GM06990 (cell line): ENCODE results near the gene PRSS2.
"Not testable (repeated sequence)": the region's sequence is repeated elsewhere in the genome, so short reads cannot be mapped to it uniquely, and the experiment has no call there.

Experiments
- DNase-seq: peaks from one replicate; pipeline ENCODE4 v3.0.0-alpha.2; 2011; ENCODE audit not compliant: insufficient read length; ENCODE audit errors: extremely low read depth
- H3K27me3 ChIP-seq: replicated peaks from 2 replicates; pipeline ENCODE4 v1.6.0; 2011; ENCODE audit warnings: low read length; ENCODE audit not compliant: control insufficient read depth, insufficient read depth
- H3K36me3 ChIP-seq: 2 replicates; pipeline ENCODE4 v1.5.1; 2011; ENCODE audit warnings: low read length; ENCODE audit not compliant: control insufficient read depth, insufficient read depth
- H3K4me3 ChIP-seq: replicated peaks from 2 replicates; pipeline ENCODE4 v1.5.1; 2011; ENCODE audit warnings: low read depth, mild to moderate bottlenecking, control low read depth, low read length
- CTCF ChIP-seq: IDR thresholded peaks from 2 replicates; pipeline ENCODE4 v1.5.1; 2011; ENCODE audit warnings: low read length, control low read depth, mild to moderate bottlenecking, inconsistent platforms; ENCODE audit not compliant: insufficient read depth, poor library complexity, severe bottlenecking

The PRSS2 gene

GRCh38 chr7:142759433-142759832 lies 11.3 kb upstream of the PRSS2 start:
- no peak for TF ChIP-seq CTCF
- H3K4me3 ChIP-seq: no peak overlapping the region
- no peaks in the 10 kb centered on the region for H3K36me3 ChIP-seq
- no peaks in the 10 kb centered on the region; the same call in 1 of the 2 replicates for H3K27me3 ChIP-seq
- no peak for DNase-seq

DNA sequence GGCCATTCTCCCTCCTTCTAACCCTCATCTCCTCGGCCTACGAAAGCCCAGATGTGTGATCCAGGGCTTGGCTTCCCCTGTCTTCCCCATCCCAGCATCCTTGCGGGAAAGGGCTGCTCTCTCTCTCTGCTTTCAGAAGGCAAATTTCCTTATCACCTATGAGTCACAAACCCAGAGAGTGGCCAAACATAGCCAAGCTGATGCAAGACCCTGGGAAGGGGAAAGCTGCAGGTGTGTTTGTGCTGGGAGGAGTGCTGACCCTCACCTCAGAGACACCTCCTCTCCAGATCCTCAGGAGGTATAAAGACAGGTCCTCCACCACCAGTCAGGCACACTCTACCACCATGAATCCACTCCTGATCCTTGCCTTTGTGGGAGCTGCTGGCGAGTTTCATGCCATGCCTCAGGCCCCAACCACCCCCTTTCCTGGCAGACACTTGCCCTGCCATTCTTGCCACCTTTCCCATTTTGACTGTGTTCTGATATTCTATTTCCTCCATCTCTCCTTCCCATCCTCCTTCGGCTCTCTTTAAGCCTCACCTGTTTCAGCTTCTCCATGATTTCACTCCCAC lies 10.6 kb upstream of the PRSS2 start:
- H3K4me3 ChIP-seq: no peak overlapping the region
- H3K36me3 ChIP-seq: no peaks in the 10 kb centered on the region
- TF ChIP-seq CTCF: no peak
- H3K27me3 ChIP-seq: no peaks in the 10 kb centered on the region; the same call in 1 of the 2 replicates
- DNase-seq: no peak

- H3K4me3 ChIP-seq, H3K27me3 ChIP-seq, DNase-seq, H3K36me3 ChIP-seq: not testable (repeated sequence)
Measured at GRCh38 chr7:142761606-142762005, 9.2 kb upstream of the PRSS2 start.

- no peak for DNase-seq
- Histone ChIP-seq H3K36me3 (no peaks in the 10 kb centered on the region), H3K27me3 (no peaks in the 10 kb centered on the region; the same call in 1 of the 2 replicates), H3K4me3 (no peak overlapping the region)
- TF ChIP-seq CTCF: no peak
Measured at GRCh38 chr7:142762104-142762503, 8.7 kb upstream of the PRSS2 start.

DNA sequence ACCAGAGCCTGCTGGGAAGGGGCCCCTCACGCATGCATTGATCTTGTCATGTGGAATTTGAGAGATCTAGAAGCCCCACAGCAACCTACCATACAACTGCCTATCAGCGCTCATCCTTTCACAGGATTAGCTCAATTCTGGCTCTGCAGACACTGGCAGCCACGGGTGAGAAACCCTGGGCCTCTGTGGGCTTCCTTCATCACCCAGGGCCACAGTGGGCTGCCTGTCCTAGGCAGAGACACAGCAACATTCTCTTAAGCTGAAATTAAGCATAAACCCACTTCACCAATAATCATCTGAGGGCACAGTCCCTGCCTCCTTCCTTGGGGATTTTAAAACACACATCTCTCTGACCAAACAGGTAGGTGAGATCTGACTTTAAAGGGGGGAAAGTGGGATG lies 3.3 kb upstream of the PRSS2 start:
- Histone ChIP-seq H3K27me3 (no peaks in the 10 kb centered on the region), H3K4me3 (no peak overlapping the region), H3K36me3 (no peaks in the 10 kb centered on the region)
- no peak for DNase-seq
- TF ChIP-seq CTCF: no peak

DNA sequence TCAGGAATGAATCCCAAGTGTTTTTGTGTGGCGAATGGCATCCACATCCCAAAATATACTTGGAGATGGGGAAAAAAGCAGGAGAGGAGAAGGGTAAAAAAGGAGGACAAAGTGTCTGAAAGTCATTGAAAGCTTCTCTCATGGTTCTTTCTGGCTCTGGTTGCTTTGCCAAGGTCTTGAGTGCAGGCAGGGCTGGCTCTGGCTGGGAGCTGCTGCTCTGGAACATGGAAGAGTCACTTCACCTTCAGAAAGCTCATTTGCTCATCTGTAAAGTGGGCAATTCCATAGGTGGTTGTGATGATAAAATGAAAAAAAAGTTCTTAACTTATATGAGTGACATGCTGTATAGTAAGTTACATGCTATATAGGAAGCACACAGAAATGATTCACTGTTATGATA lies 2.9 kb upstream of the PRSS2 start:
- TF ChIP-seq CTCF: no peak
- Histone ChIP-seq H3K36me3 (no peaks in the 10 kb centered on the region), H3K4me3 (no peak overlapping the region), H3K27me3 (no peaks in the 10 kb centered on the region)
- DNase-seq: no peak

DNA sequence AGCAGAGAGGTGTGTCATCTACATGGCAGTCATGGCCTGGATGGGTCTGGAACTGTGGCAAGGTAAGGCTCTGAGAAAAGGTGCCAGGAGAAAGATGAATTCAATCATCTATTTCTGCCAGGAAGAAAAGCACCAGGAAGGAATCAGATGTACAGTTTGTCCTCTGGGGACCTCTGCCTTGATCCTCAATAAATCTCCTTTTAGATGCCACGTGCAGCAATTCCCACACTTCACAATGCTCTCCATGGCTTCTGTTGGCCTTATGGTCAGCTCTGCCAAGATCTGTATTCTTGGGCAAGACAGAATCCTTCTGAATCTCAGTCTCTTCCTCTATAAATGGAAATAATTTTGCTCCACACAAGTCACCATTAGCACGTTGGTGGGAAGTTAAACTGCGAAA lies 1.9 kb upstream of the PRSS2 start:
- not testable (repeated sequence) for H3K36me3 ChIP-seq, DNase-seq, H3K27me3 ChIP-seq, H3K4me3 ChIP-seq
